Stimulated activated CD8-positive, alpha-beta memory T cell treated with anti-CD3 and anti-CD28 coated beads, Interleukin-7, amount 100 ng/mL, for 4 hours (primary cell): Measurements from ENCODE around the gene SIRT1.
"Not testable (repeated sequence)": the region's sequence is repeated elsewhere in the genome, so short reads cannot be mapped to it uniquely, and the experiment has no call there.

ENCODE experiments used
- DNase-seq, 2 donors: peaks; one replicate each; pipeline ENCODE4 v3.0.0-alpha.2; 2020; ENCODE audit warnings: low read depth in 2 of 2

The SIRT1 gene

DNA sequence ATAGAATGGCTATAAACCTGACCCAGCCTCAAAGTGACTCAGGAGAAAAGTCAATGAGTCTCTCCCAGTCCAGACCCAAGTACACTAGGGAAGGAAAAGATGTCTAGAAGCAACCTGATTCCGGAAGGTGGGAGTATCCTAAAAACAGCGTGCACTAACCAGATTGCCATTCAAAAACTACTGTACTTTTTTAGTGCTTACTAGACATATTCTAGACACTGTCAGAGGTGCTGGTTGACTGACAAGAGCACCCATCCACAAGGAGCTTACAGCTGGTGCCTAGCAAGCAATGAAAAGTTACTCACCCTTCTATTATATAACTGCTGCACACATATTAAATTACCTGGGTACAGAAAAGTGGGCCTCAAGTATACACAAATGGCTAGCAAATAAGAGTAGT, 81.0 kb downstream of the SIRT1 start:
- no peak for DNase-seq

DNA sequence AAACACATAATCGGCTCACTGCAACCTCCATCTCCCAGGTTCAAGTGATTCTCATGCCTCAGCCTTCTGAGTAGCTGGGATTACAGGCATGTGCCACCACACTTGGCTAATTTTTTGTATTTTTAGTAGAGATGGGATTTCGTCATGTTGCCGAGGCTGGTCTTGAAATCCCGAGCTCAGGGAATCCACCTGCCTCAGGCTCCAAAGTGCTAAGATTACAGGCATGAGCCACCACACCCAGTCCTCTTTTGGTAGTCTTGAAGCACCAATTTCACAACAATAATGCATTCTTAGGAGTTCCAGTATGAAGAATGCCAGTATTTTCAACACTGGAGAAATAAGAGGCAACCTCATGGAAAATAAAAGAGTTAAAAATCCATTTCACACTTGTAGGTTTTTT, 81.6 kb downstream of the SIRT1 start:
- DNase-seq: not testable (repeated sequence)
